AG20443 (cell line): ENCODE data around the gene CMPK2.

Experiments used
- DNase-seq: peaks from one replicate; pipeline ENCODE4 v3.0.0; 2012; ENCODE audit warnings: low spot score, mixed read lengths

CMPK2 gene

DNA sequence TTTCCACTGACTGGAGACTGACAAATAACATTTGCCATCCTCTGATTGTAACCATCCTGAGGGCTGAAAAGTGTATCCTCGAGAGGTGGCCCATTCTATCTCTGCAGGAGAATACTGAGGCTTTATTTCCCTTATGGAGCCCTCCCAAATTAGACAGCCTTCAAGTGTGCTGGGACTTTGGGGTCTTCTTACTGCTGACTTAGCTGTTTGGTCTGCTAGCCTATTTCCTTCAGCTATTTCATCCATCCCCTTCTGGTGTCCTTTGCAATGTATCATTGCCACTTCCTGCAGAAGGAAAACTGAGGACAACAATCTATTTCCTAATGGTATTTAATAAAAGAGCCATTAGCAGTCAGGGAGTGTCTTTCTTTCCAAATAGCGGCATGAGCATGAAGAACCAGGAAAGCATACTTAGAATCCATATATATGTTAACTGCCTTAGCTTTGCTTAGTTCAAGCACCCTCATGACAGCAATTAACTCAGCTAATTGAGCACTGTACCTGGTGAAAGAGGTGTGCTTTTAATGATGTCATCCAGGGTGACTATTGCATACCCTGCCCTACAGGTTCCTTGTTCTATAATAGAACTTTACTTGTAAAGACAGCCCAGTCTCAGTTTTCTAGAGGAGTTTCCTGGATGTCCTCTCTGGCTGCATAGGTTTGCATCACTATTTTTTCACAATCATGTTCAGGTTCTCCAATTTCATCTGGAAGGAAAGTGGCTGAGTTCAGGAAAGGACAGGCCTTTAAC, 24.0 kb downstream of the CMPK2 start:
- no peak for DNase-seq

DNA sequence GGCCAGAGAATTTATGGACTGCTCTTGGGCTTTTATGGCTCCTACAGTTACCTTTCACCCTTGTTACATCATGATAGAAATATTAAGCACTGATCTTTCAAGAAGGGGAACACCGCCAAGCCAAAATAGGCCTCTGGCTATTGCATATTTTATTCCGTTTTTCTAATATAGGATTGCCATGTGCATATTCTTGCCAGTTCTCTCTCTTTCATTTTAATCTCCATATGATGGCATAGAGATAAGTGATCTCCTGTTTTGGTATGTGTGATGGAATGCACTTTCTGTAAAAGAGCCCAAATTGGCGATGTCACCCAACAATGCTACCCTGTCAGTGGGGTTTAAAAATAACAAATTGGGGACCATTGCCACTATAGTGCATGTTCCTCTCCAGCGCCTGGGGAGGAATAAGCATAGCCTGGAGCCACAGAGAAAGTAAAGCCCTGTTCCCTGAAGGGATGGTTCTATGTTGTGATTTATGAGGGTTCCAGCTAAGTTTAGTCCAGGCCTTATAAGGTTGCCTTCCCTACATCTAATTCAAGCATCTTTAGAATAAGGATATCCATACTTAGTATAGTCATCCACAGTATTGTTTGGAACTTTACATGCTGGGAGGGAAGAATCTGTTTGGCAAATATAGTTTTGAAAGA, 26.9 kb downstream of the CMPK2 start:
- no peak for DNase-seq

DNA sequence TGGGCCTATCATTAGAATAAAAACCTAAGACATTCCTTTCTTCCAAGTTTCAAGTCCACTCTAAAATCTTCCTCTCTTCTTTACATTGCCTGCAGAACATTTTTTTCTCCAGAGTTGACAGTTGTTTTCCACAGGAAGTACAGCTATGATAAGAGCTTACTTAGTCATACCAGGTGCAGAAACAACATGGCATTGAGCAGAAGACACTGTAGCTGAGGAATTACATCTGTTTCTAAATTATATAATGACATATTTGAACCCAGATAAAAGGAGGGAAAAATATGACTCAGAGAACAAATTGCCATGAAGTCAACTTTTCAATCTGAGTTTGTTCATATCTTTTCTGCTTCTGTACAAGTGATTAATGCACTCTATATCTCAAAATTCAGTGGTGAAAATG, 30.2 kb downstream of the CMPK2 start:
- DNase-seq: no peak

DNA sequence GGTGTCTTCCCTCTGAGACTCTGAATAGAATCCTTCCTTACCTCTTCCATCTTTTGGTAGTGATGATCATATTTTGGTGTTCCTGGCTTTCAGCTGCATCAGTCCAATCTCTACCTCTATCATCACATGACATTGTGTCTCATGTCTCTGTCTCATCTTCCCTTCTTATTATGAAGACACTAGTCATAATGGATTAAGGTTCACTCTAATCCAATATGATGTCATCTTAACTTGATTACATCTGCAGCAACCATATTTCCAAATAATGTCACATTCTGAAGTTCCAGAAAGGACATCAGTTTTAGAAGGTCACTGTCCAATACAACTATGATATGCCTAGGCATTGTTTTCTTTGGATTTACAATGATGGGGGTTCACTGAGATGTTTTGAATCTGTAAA, 31.5 kb downstream of the CMPK2 start:
- no peak for DNase-seq

DNA sequence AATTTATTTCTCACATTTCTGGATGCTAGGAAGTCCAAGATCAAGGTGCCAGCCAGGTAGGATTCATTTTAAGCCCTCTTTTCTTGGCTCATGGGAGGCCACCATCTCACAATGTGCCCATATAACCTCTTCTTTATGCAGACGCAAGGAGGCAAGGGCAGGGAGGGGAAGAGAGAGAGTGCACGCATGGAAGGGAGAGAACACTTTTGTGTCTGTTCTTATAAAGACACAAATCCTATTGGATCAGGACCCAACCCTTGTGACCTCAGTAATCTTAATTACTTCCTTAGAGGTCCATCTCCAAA, 32.5 kb downstream of the CMPK2 start:
- no peak for DNase-seq

DNA sequence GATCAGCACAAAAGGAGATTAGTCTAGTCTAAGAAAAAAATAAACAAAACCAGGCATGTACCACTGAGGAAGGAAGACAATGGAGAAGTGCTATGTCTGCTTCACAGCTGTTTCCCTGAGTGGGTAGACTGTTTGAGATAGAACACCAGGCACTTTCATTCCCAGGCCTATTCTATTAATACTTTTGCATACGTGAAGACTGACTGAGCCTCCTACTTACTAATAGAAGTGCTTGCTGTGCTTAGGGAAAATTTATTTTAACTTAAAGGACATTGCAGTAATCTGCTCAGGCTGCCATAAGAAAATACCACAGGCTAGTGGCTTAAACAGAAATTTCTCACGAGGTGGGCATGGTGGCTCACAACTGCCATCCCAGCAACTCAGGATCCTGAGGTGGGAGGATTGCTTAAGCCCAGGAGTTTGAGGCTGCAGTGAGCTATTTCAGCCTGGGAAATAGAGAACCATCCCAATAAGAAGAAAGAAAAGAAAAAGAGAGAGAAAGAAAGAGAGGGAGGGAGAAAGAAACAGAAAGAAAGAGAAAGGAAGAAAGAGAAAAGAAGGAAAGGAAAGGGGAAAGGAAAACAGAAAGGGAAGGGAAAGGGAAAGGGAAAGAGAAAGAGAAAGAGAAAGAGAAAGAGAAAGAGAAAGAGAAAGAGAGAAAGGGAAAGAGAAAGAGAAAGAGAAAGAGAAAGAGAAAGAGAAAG, 33.0 kb downstream of the CMPK2 start:
- DNase-seq: no peak

DNA sequence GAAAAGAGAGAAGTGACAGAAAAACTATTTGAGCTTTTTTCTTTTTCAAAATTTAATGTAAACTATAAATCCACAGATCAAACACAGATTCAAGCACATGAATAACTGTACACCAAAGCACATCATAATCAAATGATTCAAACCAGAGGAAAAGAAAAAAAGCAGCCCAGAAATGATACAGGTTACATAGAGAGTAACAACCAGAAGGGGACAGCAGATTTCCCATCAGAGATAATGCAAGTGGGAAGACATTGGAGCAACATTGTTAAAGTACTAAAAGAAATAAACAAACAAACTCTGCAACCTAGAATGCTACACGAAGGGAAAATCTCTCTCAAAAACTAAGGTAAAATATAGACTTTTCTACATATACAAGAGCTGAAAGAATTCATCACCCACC, 34.5 kb downstream of the CMPK2 start:
- no peak for DNase-seq

DNA sequence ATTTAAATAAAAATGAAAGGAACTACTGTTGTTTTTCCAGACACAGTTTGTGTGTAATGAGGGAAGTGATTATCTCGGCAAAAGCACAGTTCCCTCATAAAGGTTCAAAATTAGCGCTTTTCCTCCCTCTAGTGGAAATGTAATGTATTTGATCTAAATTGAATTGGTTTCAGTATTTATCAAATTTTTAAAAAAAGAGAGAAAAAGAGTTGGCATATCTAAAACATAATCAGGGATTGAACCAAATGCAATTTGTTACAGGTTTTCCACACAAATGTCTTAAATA, 37.5 kb downstream of the CMPK2 start:
- DNase-seq: peak; percentile 38

DNA sequence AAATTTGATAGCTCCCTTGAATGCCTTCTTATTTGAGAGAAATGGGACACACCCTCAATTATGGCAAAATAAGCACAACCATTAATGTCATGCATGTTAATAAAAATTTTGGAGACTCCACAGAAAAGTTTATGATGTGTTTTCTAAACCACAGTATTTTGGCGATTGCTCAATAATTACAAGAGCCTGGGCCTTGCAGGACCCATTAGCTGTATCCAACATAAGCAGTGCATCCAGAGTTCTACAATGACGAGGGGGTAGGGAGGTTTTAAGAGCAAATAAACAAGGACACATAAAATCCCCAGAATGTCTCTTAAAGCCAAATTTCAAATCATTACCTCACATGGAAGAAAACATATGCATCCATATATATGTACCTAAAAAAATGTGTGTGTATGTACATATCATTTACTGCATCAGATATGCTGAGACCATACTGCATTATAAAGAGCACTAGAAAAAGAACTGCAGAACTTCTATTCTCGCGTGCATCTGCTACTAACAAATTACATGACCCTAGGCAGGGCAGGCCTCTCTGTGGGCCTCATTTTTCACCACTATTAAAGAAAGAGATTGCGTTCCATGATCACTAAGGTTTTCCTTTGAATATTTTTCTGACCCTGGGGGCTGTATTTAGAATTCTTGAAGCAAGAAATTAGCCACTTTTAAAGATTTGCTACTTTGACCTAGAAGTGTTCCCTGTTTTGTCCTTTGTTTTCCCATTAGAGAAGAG, 38.0 kb downstream of the CMPK2 start:
- DNase-seq: no peak

DNA sequence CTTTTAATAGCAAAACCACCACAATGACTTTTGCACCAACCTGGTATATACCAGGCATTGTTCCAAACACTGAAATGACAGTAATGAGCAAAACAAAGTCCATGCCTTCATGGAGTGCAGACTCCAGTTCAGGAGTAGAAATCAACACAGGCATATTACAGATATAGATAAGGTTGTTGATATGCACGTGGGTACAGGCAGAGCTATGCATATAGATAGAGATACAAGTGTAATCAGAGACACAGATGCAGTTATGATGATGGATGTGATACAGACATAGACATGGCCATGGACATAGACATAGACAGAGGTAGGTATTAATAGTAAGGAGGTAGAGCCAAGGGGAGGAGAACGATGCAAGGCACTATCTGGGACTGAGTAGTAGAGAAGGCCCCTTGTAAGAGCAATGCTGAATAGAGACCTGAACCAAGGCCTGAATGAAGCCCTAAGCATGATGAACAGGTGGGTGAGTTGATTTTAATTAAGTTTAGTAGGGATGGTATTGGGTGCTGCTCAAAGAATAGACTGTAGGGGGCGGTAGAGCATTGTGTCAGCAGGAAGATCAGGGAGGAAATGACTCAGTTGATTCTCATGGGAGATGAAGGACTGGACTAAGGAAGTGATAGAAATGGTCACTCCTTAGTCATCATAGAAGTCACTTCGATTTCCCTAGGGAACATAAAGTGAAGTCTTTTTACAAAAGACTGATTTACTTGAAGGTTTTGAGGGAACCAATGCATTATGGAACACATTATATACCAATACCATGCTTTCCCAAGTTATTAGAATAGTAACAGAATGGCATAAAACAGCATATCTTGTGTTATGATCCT, 39.4 kb downstream of the CMPK2 start:
- no peak for DNase-seq

DNA sequence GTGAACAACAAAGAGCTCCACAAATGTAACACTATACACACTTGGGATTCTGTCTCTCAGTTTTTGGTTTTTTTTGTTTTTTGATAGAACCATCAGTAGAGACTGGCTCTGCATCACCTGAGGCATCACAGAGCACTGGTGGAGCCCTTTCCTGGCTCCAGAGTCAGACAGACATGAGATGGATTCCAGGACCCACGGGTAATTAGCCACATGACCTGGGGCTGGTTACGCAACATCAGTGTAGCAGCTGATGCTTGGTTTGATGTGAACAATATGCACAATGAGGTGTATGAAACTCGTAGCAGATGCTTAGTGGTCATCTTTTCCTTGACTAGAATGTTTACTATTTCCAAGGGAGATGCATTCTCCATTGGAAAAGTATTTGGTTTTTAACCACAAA, 40.7 kb downstream of the CMPK2 start:
- DNase-seq: no peak

DNA sequence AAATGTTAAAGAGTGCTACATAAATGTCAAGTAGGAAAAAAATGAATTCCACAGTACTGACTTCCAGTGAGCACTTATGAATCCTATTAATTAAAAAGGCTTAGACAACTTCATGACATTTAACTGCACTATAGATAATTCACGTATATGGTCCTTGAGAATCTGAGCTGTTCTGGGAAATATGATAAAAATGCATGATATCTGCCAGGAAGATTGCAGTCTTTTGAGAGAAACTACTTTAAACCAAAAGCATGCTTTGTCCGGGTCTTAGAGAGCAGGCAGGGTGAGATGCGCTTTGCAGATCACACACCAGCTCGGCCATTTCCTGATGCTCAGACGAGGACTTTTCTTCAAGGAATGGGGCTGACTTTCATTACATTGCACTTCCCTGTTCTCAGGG, 42.6 kb downstream of the CMPK2 start:
- DNase-seq: no peak

DNA sequence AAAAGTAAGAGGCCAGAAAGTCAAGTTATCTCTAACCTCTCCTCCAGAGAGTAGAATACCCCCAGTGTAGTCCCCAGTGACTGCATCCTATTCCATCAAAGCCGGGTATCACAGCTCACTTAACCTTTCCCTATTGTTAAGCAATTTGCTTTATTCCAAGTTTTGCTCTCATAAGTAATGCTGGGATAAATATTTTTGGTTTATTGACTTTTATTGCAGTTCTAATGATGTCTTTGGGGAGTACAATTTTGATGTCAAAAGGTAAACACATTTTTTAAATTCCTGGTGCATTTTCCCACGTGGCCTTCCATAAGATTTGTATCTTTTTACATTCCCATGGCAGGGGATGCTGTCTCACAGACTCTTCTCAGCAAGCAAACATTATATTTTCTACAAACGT, 43.3 kb downstream of the CMPK2 start:
- no peak for DNase-seq

DNA sequence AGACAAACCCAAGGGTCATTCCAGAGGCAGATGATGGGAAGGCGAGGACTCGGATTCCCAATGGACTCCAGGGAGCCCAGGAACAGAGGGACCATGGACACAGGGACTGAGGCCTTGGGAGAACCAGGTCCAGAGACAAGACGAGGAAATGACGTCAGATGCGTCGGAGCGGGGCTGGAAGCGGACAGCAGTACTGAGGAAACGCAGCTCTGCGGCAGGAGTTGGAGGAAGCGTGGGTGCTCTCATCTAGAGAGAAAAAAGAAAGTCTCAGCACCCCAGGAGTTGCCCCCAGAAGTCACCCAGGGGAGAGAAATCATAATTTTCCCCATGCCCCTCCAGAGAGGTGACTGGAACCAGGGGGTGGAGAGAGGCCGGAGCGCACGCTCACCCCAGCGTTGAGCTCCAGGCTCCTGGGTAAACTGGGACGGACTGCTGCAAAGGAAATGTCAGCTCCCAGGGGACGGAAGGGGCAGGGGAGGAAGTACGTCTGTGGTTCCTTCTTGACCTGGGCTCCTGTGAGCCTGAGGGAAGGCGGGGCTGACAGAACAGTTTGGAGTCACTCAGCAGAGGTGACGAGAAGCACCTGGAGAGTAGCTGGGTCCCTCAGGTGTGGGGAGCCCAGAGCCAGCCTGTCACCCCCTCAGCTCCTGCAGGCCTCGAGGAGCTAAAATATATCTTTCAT, 44.7 kb downstream of the CMPK2 start:
- no peak for DNase-seq

DNA sequence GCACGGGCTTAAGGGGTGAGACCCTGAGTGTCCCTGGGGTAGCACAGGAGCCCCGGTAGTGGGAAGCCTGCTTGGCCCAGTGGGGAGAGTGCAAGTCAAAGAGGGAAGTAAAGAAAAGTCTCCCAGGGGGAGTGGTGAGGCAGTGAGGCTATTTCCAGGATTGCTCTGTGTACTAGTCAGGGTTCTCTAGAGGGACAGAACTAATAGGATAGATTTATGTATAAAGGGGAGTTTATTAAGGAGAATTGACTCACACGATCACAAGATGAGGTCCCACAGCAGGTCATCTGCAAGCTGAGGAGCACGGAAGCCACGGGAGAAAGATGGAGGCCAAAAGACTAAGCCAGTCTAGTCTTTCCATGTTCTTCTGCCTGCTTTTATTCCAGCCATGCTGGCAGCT, 45.5 kb downstream of the CMPK2 start:
- no peak for DNase-seq

DNA sequence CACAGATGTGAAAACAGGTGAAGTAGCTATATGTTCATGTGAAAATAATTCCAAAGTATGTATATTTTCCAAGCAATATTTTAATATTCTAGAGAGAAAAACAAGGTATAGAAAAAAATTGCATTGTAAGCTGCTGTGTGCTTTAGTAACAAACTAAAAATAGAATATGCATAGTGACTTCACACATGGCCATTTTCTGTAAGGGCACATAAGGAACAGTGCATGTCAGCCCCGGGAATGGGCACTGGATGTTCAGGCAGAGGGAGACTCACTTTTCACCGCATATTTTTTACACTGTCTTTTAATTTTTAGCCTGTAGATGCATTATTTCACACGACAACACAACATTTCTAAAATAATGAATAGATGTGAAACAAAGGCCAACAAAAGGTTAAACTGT, 46.0 kb downstream of the CMPK2 start:
- no peak for DNase-seq

DNA sequence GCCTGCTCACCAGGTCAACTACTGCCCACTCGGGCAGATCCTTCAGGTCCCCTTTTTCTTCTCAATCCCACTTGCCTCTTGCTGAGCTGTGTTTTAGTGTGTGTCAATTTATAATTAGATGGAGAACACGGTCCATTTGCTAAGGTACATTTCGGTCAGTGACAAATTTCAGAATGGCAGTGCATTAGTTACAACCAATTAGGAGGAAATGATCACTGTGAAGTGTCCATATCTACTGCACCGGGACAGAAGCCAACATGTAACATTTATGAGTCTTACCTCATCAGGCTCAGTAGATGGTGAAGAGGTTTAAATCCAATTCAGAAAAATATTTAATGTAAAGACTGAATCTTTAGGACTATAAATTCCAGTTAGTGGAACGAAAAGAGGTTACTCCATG, 47.7 kb downstream of the CMPK2 start:
- DNase-seq: no peak

DNA sequence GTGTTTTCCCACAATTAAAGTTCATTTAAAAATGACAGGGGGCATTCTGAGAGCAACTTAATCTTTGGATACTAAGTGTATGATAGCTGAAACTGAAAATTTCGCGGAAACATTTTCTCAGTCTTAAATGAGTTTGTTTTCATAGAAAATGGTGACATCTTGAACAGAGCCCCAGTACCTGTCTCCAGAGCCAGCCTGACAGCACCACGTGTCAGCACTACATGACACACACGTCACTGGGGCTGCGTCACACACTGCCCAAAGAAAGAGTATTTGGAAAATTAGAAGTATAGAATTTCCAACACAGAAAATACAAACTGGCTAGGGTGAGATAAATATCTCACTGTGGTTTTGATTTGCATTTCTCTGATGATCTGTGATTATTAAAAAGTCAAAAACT, 50.8 kb downstream of the CMPK2 start:
- DNase-seq: no peak

DNA sequence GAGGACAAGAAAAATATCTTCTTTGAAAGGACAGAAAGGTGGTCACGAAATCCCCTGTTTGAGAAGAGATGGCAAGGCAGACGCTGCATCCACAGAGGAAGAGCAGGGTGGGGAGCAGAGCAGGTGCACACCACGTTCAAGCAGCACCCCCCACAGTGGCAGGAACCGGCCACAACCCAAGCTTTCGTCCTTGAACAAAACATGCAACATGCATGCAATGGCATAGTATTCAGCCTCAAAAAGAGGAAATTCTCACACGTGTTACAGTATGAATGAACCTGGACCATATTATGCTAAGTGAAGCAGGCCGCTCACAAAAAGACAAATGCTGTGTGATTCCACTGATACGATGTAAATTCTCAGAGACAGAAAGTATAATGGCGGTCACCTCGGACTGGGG, 51.4 kb downstream of the CMPK2 start:
- no peak for DNase-seq

DNA sequence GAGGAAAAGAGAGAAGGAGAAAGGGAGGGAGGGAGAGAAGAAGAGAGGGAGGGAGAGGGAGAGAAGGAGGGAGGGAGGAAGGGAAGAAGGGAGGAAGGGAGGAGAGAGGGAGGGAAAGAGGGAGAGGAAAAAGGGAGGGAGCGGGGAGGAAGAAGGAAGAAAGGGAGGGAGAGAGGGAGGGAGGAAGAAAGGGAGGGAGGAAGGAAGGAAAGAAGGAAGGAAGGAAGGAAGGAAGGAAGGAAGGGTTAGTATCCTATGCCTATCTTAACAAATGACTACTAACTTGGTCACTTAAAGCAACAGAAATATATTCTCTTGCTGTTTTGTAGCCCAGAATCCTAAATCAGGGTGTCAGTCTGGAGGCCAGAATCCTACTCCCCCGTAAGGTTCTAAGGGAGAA, 52.1 kb downstream of the CMPK2 start:
- DNase-seq: no peak

DNA sequence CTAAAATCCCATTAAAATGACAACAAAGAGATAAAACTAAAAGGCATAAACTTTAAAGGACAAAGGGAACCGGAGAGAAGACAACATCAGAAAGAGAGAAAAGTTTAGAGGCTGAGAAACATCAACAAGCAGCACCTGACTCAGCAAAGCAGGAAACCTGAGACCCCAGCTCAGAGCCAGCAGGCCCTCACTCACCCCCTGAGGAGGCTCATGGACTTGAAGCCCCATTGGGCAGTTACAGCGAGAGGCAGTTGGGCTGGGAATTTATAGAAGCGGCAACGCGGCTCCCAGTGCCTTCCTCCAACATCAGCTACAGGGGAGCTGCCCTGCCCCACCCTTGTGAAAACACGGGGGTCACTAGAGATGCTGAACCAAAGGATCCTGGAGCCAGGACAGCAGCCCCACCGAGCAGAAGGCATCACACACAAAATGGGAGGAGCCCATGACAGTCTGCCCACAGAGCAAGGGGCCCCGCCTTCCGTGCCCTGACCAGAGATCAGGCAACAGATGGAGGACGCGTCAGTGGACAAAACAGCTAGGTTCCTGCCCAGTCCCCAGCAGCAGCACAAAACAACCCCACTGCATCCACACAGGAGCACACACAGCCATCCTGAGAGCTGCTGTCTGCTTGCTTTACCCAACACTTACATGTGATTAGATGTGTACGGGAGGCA, 52.7 kb downstream of the CMPK2 start:
- no peak for DNase-seq
